OCI-LY7 (cell line): ENCODE data around the gene RNF220. TPM values are rescaled to one million over a fixed set of nuclear protein-coding genes. Genes with fewer than 3 reads are reported as not detected.

ENCODE experiments used
- BruUV-seq: library from RNA; stranded (reverse); fragments of 400-500 nt; replicated peaks from 2 replicates; lab custom pipeline; 2021; lab: Mats Ljungman, UMichigan
- CTCF ChIA-PET: fragments of 300-600 bp; sonication (Branson Sonifier 250); formaldehyde crosslinking; loops from one replicate; lab custom pipeline; 2022; ENCODE audit warnings: antibody characterized with exemption; ENCODE audit not compliant: unreplicated experiment; lab: Charles Lee
- POLR2A ChIA-PET: fragments of 300-600 bp; sonication (Branson Sonifier 250); formaldehyde crosslinking; loops from one replicate; lab custom pipeline; 2022; ENCODE audit warnings: antibody characterized with exemption; lab: Charles Lee
- DNase-seq: peaks from one replicate; pipeline ENCODE4 v3.0.0-alpha.2; 2015; ENCODE audit warnings: low spot score
- H2AFZ ChIP-seq: fragments of 200-600 bp; sonication (generic), shearing (Covaris generic); 2 replicates; pipeline ENCODE4 v1.6.1; 2014; ENCODE audit warnings: mild to moderate bottlenecking, antibody characterized with exemption, low read length, moderate library complexity
- H3K27ac ChIP-seq: fragments of 200-600 bp; sonication (generic); 2 replicates; pipeline ENCODE4 v1.5.1; 2014; ENCODE audit warnings: mixed run types, low read depth, mild to moderate bottlenecking, moderate library complexity, low read length, inconsistent platforms; ENCODE audit not compliant: poor library complexity, severe bottlenecking
- H3K36me3 ChIP-seq: fragments of 200-600 bp; sonication (generic); 2 replicates; pipeline ENCODE4 v1.6.1; 2014; ENCODE audit warnings: mild to moderate bottlenecking, antibody characterized with exemption, low read length, moderate library complexity, mixed read lengths; ENCODE audit not compliant: insufficient read depth
- H3K4me1 ChIP-seq: fragments of 200-600 bp; sonication (generic); 2 replicates; pipeline ENCODE4 v1.5.1; 2014; ENCODE audit warnings: mild to moderate bottlenecking, low read length; ENCODE audit not compliant: insufficient read depth, poor library complexity, severe bottlenecking
- H3K4me2 ChIP-seq: fragments of 200-600 bp; sonication (generic); 2 replicates; pipeline ENCODE4 v1.6.1; 2014; ENCODE audit warnings: mild to moderate bottlenecking, low read length
- H3K4me3 ChIP-seq: fragments of 200-600 bp; sonication (generic); 2 replicates; pipeline ENCODE4 v1.5.1; 2014; ENCODE audit warnings: mild to moderate bottlenecking, low read depth, low read length; ENCODE audit not compliant: poor library complexity, severe bottlenecking
- H3K79me2 ChIP-seq: fragments of 200-600 bp; sonication (generic); 2 replicates; pipeline ENCODE4 v1.6.1; 2016; ENCODE audit warnings: low read depth, mild to moderate bottlenecking, low read length, moderate library complexity, mixed read lengths; ENCODE audit not compliant: insufficient read depth
- H3K9me2 ChIP-seq: fragments of 200-600 bp; sonication (generic); 2 replicates; pipeline ENCODE4 v1.6.1; 2016; ENCODE audit warnings: mild to moderate bottlenecking, low read length, mixed read lengths; ENCODE audit not compliant: insufficient read depth
- H3K9me3 ChIP-seq: fragments of 200-600 bp; sonication (generic); 2 replicates; pipeline ENCODE4 v1.6.1; 2014; ENCODE audit warnings: mild to moderate bottlenecking, mixed run types, low read length, mixed read lengths
- H4K20me1 ChIP-seq: fragments of 200-600 bp; sonication (generic); 2 replicates; pipeline ENCODE4 v1.6.1; 2014; ENCODE audit warnings: mild to moderate bottlenecking, antibody characterized with exemption, low read length, moderate library complexity, mixed read lengths; ENCODE audit not compliant: insufficient read depth
- EZH2phosphoT487 ChIP-seq: fragments of 200-600 bp; sonication (generic); IDR thresholded peaks from 2 replicates; pipeline ENCODE4 v1.6.1; 2018; ENCODE audit warnings: low read depth, borderline replicate concordance, mild to moderate bottlenecking, mixed run types, antibody characterized with exemption, low read length, moderate library complexity, mixed read lengths
- intact Hi-C: fragments of 100-400 bp; cut with micrococcal nuclease; formaldehyde crosslinking; loops from one replicate; pipeline ENCODE4 v1.10.0; 2022; ENCODE audit not compliant: unreplicated experiment
- total RNA-seq, 2 experiments: library from RNA; depleted of rRNA in 1 of 2; stranded (reverse); fragments of >200 nt in 1 of 2; shearing (Covaris generic) in 1 of 2; gene quantifications; 2 replicates each; pipeline ENCODE4 v1.2.3, GENCODE V29; 2014 to 2022
- TF ChIP-seq, protein P1 (sequence below): fragments of 200-600 bp; sonication (generic); conservative IDR thresholded peaks from 2 replicates; pipeline ENCODE4 v1.5.1; 2014; ENCODE audit warnings: mild to moderate bottlenecking, antibody characterized with exemption, low read length, moderate library complexity, mixed read lengths

The RNF220 gene
- total RNA-seq, 2 experiments from 2014 or later, result 82.3 to 85.5 TPM

DNA sequence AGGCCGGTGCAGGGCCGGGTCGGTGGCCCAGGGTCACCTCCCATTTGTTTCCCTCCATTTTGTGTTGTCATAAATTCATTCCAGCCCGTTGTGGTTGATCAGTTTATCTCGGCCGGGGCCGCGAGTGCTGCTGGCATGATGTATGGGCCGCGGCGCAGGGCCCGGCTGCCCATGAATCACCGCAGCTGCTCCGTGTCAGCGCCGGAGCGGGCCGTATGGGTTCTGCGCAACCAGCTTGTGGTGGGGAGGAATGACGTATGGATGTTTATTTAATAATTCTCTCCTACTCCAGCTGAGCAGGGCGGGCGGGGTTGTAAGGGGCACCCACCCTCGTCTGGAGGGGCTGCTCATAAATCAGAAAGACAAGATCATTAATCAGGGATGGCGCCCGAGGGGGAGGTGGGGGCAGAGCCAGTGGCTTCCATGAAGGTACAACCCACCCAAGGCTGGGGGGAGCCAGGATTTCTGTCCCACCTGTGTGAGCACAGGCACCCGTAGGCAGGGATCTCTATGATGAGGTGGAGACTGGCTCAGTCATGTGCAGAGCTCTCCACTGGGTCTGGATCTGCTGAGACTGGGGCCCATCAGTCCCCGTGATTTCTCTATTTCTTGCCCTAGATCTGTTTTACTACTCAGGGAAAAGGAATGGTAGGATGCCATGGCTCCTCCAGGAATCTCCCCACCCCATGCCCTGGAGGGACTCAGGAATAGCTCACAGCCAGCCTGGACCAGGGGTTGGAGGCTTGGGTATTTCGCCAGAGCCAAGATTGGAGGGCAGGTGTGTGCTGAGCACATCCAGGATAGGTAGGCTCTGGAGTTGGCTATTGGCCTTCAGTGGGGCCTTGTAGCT is 241.4 kb downstream of the RNF220 start:
- Histone ChIP-seq H2AFZ (no peak overlapping the region), H3K27ac (no peak overlapping the region), H3K79me2 (no peaks in the 10 kb centered on the region), H4K20me1 (no peaks in the 10 kb centered on the region; the same call in 1 of the 2 replicates), H3K4me2 (no peak overlapping the region), H3K36me3 (peaks cover 97% of the 10 kb centered on the region), H3K9me2 (no peaks in the 10 kb centered on the region), H3K4me3 (no peak overlapping the region), H3K9me3 (no peaks in the 10 kb centered on the region), H3K4me1 (no peaks in the 10 kb centered on the region)
- ChIA-PET POLR2A (interaction anchor here (0.6 to 1.9 kb wide), 2 partner anchors 7 to 749 kb away, joined by 4 to 5 read pairs; no protein-coding TSS in a partner anchor), CTCF (interaction anchor here (0.5 kb wide), 1 partner anchor 9 kb away, joined by 3 read pairs; no protein-coding TSS in a partner anchor)
- TF ChIP-seq, protein P1, sequence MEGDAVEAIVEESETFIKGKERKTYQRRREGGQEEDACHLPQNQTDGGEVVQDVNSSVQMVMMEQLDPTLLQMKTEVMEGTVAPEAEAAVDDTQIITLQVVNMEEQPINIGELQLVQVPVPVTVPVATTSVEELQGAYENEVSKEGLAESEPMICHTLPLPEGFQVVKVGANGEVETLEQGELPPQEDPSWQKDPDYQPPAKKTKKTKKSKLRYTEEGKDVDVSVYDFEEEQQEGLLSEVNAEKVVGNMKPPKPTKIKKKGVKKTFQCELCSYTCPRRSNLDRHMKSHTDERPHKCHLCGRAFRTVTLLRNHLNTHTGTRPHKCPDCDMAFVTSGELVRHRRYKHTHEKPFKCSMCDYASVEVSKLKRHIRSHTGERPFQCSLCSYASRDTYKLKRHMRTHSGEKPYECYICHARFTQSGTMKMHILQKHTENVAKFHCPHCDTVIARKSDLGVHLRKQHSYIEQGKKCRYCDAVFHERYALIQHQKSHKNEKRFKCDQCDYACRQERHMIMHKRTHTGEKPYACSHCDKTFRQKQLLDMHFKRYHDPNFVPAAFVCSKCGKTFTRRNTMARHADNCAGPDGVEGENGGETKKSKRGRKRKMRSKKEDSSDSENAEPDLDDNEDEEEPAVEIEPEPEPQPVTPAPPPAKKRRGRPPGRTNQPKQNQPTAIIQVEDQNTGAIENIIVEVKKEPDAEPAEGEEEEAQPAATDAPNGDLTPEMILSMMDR, result no peak
- TF ChIP-seq EZH2phosphoT487, result no peak
- no peak for DNase-seq
- intact Hi-C loops, result no loop called here
- BruUV-seq, result no TSS peak

DNA sequence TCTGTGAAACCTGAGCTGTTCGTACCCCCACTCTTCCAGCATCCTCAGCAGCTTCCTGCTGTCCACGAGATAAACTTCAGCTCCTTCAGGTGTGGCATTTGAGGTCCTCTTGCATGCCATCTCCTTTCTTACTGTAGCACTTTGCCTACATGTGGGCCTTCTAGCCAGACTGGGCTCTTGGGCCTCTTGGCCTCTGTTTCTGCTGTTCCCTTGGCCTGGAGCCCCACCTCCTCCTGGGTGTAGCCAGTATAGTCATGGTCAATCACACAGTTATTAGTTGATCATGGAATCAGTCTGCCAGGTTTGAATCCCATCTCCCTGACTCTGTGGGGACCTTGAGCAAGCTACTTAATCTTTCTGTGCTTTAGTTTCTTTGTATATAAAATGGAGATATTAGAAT is 242.8 kb downstream of the RNF220 start:
- POLR2A ChIA-PET, result interaction anchor here (1.3 to 1.9 kb wide), 2 partner anchors 9 to 14 kb away, joined by 4 to 5 read pairs; no protein-coding TSS in a partner anchor
- peaks cover 88% of the 10 kb centered on the region for H3K36me3 ChIP-seq
- H3K4me3 ChIP-seq, result no peak overlapping the region
- no peaks in the 10 kb centered on the region for H3K4me1 ChIP-seq
- no TSS peak for BruUV-seq
- no peaks in the 10 kb centered on the region for H3K9me3 ChIP-seq
- DNase-seq, result no peak
- TF ChIP-seq, protein P1, result no peak
- no peak for TF ChIP-seq EZH2phosphoT487
- H3K4me2 ChIP-seq, result no peak overlapping the region
- no peaks in the 10 kb centered on the region; the same call in 1 of the 2 replicates for H4K20me1 ChIP-seq
- intact Hi-C loops, result no loop called here
- no peaks in the 10 kb centered on the region for H3K79me2 ChIP-seq
- CTCF ChIA-PET, result no interaction called here
- H2AFZ ChIP-seq, result no peak overlapping the region
- H3K9me2 ChIP-seq, result no peaks in the 10 kb centered on the region
- H3K27ac ChIP-seq, result no peak overlapping the region
